Natural killer cell (primary cell): ENCODE results near the gene WDR35. TPM values are rescaled to one million over a fixed set of nuclear protein-coding genes. Genes with fewer than 3 reads are reported as not detected.
A peak's percentile ranks its signal among the peaks of the same experiment; 100 is the strongest.

Source experiments
- ATAC-seq, 3 donors: fragments of 150-1000 bp in 2 of 3; fragments of 200-7000 bp in 1 of 3; cut with Tn5 transposase; 1 replicate in 1 of 3; 2 replicates in 2 of 3; pipeline ENCODE4 v1.10.0; 2021; ENCODE audit warnings: mild to moderate bottlenecking in 2 of 3, moderate library complexity in 2 of 3
- DNase-seq, 2 donors: peaks; one replicate each; pipeline versions ENCODE4 v3.0.0 to v3.0.0-alpha.2; 2013 to 2021; ENCODE audit warnings: mixed read lengths in 1 of 2
- H3K27ac ChIP-seq: one replicate; pipeline ENCODE4 v1.5.1; 2013; ENCODE audit warnings: mild to moderate bottlenecking, low read length
- H3K27me3 ChIP-seq: one replicate; pipeline ENCODE4 v1.6.1; 2013; ENCODE audit warnings: low read length; ENCODE audit not compliant: control insufficient read depth, insufficient read depth
- H3K36me3 ChIP-seq: one replicate; pipeline ENCODE4 v1.6.1; 2013; ENCODE audit warnings: low read length; ENCODE audit not compliant: control insufficient read depth, insufficient read depth
- H3K4me1 ChIP-seq: one replicate; pipeline ENCODE4 v1.6.1; 2013; ENCODE audit warnings: low read length; ENCODE audit not compliant: control insufficient read depth, insufficient read depth
- H3K4me3 ChIP-seq: one replicate; pipeline ENCODE4 v1.5.1; 2013; ENCODE audit warnings: low read length
- H3K9me3 ChIP-seq: one replicate; pipeline ENCODE4 v1.6.1; 2013; ENCODE audit warnings: low read length; ENCODE audit not compliant: control insufficient read depth, insufficient read depth
- H3K27ac Mint-ChIP-seq, 2 donors: one replicate each; pipeline ENCODE4 v1.8.0; 2022; ENCODE audit warnings: mild to moderate bottlenecking in 2 of 2, mixed read lengths in 2 of 2, moderate library complexity in 1 of 2
- H3K27me3 Mint-ChIP-seq, 2 donors: one replicate each; pipeline ENCODE4 v1.8.0; 2022; ENCODE audit warnings: low read depth in 2 of 2, mixed read lengths in 2 of 2
- H3K36me3 Mint-ChIP-seq: one replicate; pipeline ENCODE4 v1.8.0; 2022; ENCODE audit warnings: mixed read lengths
- H3K4me1 Mint-ChIP-seq, 2 donors: one replicate each; pipeline ENCODE4 v1.8.0; 2022; ENCODE audit warnings: mixed read lengths in 2 of 2
- H3K4me3 Mint-ChIP-seq: one replicate; pipeline ENCODE4 v1.8.0; 2022; ENCODE audit warnings: mild to moderate bottlenecking, moderate library complexity, mixed read lengths
- H3K9me3 Mint-ChIP-seq, 2 donors: one replicate each; pipeline ENCODE4 v1.8.0; 2022; ENCODE audit warnings: mixed read lengths in 2 of 2
- WGBS: methylation state at CpG from one replicate; pipeline ENCODE4 v1.1.7; 2013; ENCODE audit warnings: missing lambda C conversion rate; ENCODE audit not compliant: insufficient coverage; 5-methylcytosine and 5-hydroxymethylcytosine counted together
- intact Hi-C: fragments of 100-400 bp; cut with micrococcal nuclease; formaldehyde crosslinking; loops from one replicate; pipeline ENCODE4 v1.14.2; 2022
- total RNA-seq, 4 donors: library from RNA; stranded (reverse); fragments of 120-200 nt in 1 of 4; gene quantifications; one replicate each; pipeline versions ENCODE4 v1.2.3 to v1.2.4, GENCODE V29; 2013 to 2022
- TF ChIP-seq, protein P1 (sequence below): fragments of 200-600 bp; IDR thresholded peaks from one replicate; pipeline ENCODE4 v1.8.0; 2022; ENCODE audit warnings: antibody characterized with exemption

The WDR35 gene
- total RNA-seq, 3 donors from 2014 or later (not counting 1 experiment from before 2014, with no cell fraction given), result 5.8 to 8.3 (median 7.7) TPM

DNA sequence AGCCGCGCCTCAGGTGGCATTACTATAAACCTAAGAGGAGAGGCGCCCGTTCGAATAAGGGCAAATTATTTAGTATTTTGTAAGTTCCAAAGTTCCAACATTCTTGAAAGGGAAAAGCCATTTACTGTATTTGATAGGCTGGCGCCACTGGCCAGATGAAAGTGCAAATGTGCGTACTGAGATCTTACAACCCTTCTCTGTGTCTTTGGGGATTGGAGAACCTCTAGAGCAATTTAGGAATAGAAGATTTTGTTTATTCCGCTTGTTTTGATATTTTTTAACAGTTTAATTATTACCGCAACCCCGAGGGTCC, 467 bp upstream of the WDR35 start:
- Histone ChIP-seq H3K4me3 (peak overlapping the region; percentile 90), H3K27me3 (peaks cover 3% of the 10 kb centered on the region), H3K9me3 (no peaks in the 10 kb centered on the region), H3K4me1 (peaks cover 13% of the 10 kb centered on the region), H3K27ac (peak overlapping the region; percentile 78), H3K36me3 (no peaks in the 10 kb centered on the region)
- Mint-ChIP-seq H3K4me3 (peak overlapping the region; percentile 95), H3K27ac (peak overlapping the region; percentile 88 to 89), H3K9me3 (no peaks in the 10 kb centered on the region), H3K4me1 (peaks cover 24 to 36% of the 10 kb centered on the region in 2 donors), H3K27me3 (peaks cover 16 to 28% of the 10 kb centered on the region in 2 donors), H3K36me3 (no peaks in the 10 kb centered on the region)
- intact Hi-C loops, result loop anchor here (1.0 to 5.0 kb wide), 3 partner anchors 60 to 643 kb away; partner anchors contain the start of gene TTC32
- TF ChIP-seq, protein P1, sequence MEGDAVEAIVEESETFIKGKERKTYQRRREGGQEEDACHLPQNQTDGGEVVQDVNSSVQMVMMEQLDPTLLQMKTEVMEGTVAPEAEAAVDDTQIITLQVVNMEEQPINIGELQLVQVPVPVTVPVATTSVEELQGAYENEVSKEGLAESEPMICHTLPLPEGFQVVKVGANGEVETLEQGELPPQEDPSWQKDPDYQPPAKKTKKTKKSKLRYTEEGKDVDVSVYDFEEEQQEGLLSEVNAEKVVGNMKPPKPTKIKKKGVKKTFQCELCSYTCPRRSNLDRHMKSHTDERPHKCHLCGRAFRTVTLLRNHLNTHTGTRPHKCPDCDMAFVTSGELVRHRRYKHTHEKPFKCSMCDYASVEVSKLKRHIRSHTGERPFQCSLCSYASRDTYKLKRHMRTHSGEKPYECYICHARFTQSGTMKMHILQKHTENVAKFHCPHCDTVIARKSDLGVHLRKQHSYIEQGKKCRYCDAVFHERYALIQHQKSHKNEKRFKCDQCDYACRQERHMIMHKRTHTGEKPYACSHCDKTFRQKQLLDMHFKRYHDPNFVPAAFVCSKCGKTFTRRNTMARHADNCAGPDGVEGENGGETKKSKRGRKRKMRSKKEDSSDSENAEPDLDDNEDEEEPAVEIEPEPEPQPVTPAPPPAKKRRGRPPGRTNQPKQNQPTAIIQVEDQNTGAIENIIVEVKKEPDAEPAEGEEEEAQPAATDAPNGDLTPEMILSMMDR, result no peak
- ATAC-seq, result no peak
- no peak for DNase-seq
- WGBS, result 34% methylated on average over 10 of the region's 10 CpGs

DNA sequence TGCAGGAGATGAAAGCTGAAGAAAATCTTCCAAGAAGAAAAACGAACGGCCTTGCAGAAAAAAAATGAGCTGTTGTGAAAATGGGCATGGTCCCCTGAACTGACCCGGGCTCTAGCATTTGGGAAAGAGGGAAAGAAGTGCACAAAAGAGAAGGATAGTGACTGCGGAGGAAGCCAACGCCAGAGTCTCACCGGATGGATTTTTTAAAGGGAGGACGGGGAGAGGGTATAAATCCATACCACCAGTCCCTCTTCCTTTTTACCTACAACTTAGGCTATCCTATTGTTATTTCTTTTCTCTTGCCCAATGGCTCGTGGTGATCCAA, 601 bp downstream of the WDR35 start:
- TF ChIP-seq, protein P1, result no peak
- H3K36me3 Mint-ChIP-seq, result peaks cover 3% of the 10 kb centered on the region
- H3K27ac ChIP-seq, result peak overlapping the region; percentile 78
- DNase-seq (no peak), ATAC-seq (no peak)
- peak overlapping the region; percentile 90 for H3K4me3 ChIP-seq
- peaks cover 11 to 25% of the 10 kb centered on the region in 2 donors for H3K27me3 Mint-ChIP-seq
- peak overlapping the region; percentile 95 for H3K4me3 Mint-ChIP-seq
- peak overlapping the region; percentile 88 to 89 for H3K27ac Mint-ChIP-seq
- peaks cover 24 to 36% of the 10 kb centered on the region in 2 donors for H3K4me1 Mint-ChIP-seq
- WGBS, result 18% methylated on average over 5 of the region's 8 CpGs
- intact Hi-C loops, result no loop called here
- H3K27me3 ChIP-seq, result peaks cover 3% of the 10 kb centered on the region
- H3K9me3 ChIP-seq, result no peaks in the 10 kb centered on the region
- H3K9me3 Mint-ChIP-seq, result no peaks in the 10 kb centered on the region
- H3K4me1 ChIP-seq, result peaks cover 13% of the 10 kb centered on the region
- H3K36me3 ChIP-seq, result no peaks in the 10 kb centered on the region

DNA sequence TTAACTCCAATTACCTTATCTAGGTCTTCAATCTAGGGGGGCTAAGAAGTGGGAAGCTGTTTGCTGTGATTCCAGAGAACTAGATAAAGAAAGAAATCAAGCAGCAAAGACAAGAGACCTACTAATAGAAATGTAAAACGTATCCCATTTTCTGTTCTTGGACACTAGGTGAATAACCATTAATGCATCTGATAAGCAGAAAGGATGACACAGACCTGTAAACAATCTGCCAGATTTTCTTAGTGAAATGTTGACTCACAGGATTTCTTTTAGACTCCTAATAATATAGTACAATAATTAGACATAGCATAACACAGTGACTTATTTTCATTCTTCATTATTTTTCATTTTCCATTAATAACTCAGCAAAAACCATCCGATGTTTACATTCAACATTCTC, 1.3 kb downstream of the WDR35 start:
- intact Hi-C loops, result no loop called here
- no peak for DNase-seq
- peaks cover 24 to 36% of the 10 kb centered on the region in 2 donors for H3K4me1 Mint-ChIP-seq
- peak overlapping the region; percentile 95 for H3K4me3 Mint-ChIP-seq
- Histone ChIP-seq H3K36me3 (no peaks in the 10 kb centered on the region), H3K4me1 (peaks cover 13% of the 10 kb centered on the region), H3K27me3 (peaks cover 3% of the 10 kb centered on the region), H3K9me3 (no peaks in the 10 kb centered on the region), H3K27ac (no peak overlapping the region), H3K4me3 (no peak overlapping the region)
- H3K27me3 Mint-ChIP-seq, result peaks cover 9 to 18% of the 10 kb centered on the region in 2 donors
- peaks cover 8% of the 10 kb centered on the region for H3K36me3 Mint-ChIP-seq
- no peaks in the 10 kb centered on the region for H3K9me3 Mint-ChIP-seq
- WGBS, result 89% methylated on average over 2 of the region's 2 CpGs
- TF ChIP-seq, protein P1, result no peak
- ATAC-seq, result no peak
- peak overlapping the region; percentile 88 to 89 for H3K27ac Mint-ChIP-seq

DNA sequence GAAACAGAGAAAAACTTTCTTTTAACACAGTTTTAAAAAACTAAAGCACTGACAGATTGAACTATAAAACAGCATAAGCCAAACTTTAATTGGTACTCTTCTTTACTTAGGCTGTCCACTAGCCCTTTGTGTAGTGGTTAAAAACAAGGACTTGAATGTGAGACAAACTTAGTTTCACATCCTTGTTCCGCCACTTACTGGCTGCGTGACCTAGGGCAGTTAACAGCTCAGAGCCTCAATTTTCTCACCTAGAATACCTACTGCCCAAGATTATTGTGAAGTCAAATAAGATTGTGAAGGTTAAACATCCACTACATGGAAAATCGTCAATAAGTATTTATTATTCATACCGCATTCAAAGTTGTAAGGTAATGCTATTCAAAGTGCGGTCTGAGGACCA, 2.0 kb downstream of the WDR35 start:
- intact Hi-C loops, result no loop called here
- Mint-ChIP-seq H3K9me3 (no peaks in the 10 kb centered on the region), H3K36me3 (peaks cover 8% of the 10 kb centered on the region), H3K27ac (peak overlapping the region; percentile 88 to 89), H3K27me3 (peaks cover 9 to 12% of the 10 kb centered on the region in 2 donors), H3K4me1 (peaks cover 27 to 36% of the 10 kb centered on the region in 2 donors), H3K4me3 (peak overlapping the region; percentile 95)
- Histone ChIP-seq H3K27ac (no peak overlapping the region), H3K36me3 (no peaks in the 10 kb centered on the region), H3K4me3 (no peak overlapping the region), H3K9me3 (no peaks in the 10 kb centered on the region), H3K4me1 (peaks cover 13% of the 10 kb centered on the region), H3K27me3 (peaks cover 3% of the 10 kb centered on the region)
- DNase-seq, result no peak
- TF ChIP-seq, protein P1, result no peak
- 100% methylated on average over 2 of the region's 5 CpGs for WGBS
- ATAC-seq, result no peak
